ENCODE data around the gene WDR82.

DNA sequence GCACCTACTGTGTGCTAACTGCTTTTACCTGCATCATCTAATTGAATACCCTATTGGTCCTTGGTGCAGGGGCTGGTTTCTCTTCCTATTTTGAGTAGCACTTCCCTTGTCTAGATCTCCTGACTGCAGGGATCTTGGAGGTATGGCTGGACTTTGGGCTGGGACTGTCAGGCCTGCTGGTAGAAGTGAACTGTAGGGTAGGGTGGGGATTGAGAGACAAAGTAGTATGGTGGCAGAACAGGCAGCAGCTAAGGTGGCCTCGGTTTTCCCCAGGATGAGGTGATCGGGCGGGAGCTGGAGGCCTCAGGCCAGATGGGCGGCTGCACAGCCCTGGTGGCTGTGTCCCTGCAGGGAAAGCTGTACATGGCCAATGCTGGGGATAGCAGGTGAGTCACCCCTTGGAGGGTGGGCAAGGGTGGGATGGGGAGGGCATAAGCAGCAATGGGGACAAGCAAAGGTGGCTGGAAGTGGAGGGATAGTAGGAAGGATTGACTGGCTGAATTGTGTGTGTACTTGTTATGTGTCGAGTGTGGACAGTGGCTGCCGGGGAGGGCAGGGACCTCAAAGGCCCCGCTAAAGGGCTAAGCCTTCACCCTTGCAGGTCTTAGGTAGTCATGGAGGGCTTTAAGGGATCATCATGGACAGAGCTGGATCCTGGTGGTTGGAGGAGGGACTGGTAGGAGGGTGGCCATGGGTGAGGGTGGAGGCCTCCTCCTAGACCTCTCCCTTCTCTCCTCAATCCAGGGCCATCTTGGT is 30.9 kb downstream of the WDR82 start:
- TF ChIP-seq POLR2A (IDR thresholded peaks at IDR 0.05) (no peak), CTCF (IDR thresholded peaks at IDR 0.05) (no peak)

Data from adrenal gland (tissue), 5 donors.